H9 (cell line): ENCODE measurements around the gene TTC33. TPM values are rescaled to one million over a fixed set of nuclear protein-coding genes. Genes with fewer than 3 reads are reported as not detected.

Source experiments
- DNase-seq: peaks from one replicate; pipeline ENCODE4 v3.0.0-alpha.2; 2017
- H2AFZ ChIP-seq: one replicate; pipeline ENCODE4 v1.6.1; 2013; ENCODE audit warnings: mild to moderate bottlenecking, low read length, control low read depth, moderate library complexity
- H2AK5ac ChIP-seq: 2 replicates; pipeline ENCODE4 v1.6.1; 2013; ENCODE audit warnings: low read length, control low read depth, mixed read lengths; ENCODE audit not compliant: insufficient read length
- H2BK120ac ChIP-seq: one replicate; pipeline ENCODE4 v1.6.1; 2013; ENCODE audit warnings: low read depth, mild to moderate bottlenecking, low read length, control low read depth, inconsistent platforms; ENCODE audit not compliant: poor library complexity, severe bottlenecking
- H2BK12ac ChIP-seq: 2 replicates; pipeline ENCODE4 v1.6.1; 2013; ENCODE audit warnings: low read length, control low read depth, mixed read lengths, low read depth; ENCODE audit not compliant: insufficient read length
- H2BK15ac ChIP-seq: 2 replicates; pipeline ENCODE4 v1.6.1; 2013; ENCODE audit warnings: low read depth, low read length, control low read depth
- H2BK20ac ChIP-seq: one replicate; pipeline ENCODE4 v1.6.1; 2013; ENCODE audit warnings: low read depth, mild to moderate bottlenecking, low read length, control low read depth, inconsistent platforms; ENCODE audit not compliant: poor library complexity, severe bottlenecking
- H2BK5ac ChIP-seq: 2 replicates; pipeline ENCODE4 v1.6.1; 2013; ENCODE audit warnings: low read length, control low read depth, mixed read lengths; ENCODE audit not compliant: insufficient read length
- H3K14ac ChIP-seq: 2 replicates; pipeline ENCODE4 v1.6.1; 2013; ENCODE audit warnings: low read length, control low read depth; ENCODE audit not compliant: insufficient read depth
- H3K18ac ChIP-seq: 2 replicates; pipeline ENCODE4 v1.6.1; 2013; ENCODE audit warnings: low read depth, mild to moderate bottlenecking, mixed read lengths, low read length, control low read depth; ENCODE audit not compliant: insufficient read length
- H3K23ac ChIP-seq: 2 replicates; pipeline ENCODE4 v1.6.1; 2013; ENCODE audit warnings: low read length, control low read depth, mixed read lengths, low read depth; ENCODE audit not compliant: insufficient read length
- H3K23me2 ChIP-seq: 2 replicates; pipeline ENCODE4 v1.6.1; 2013; ENCODE audit warnings: low read depth, mild to moderate bottlenecking, mixed read lengths, low read length, control low read depth; ENCODE audit not compliant: insufficient read length, poor library complexity, severe bottlenecking
- H3K27ac ChIP-seq: 2 replicates; pipeline ENCODE4 v1.5.1; 2013; ENCODE audit warnings: low read length, control low read depth, mixed read lengths, low read depth; ENCODE audit not compliant: insufficient read length
- H3K27me3 ChIP-seq: 2 replicates; pipeline ENCODE4 v1.6.1; 2013; ENCODE audit warnings: low read length, control low read depth, inconsistent platforms; ENCODE audit not compliant: insufficient read depth
- H3K4ac ChIP-seq: 2 replicates; pipeline ENCODE4 v1.6.1; 2013; ENCODE audit warnings: low read depth, mild to moderate bottlenecking, control low read depth, inconsistent platforms, low read length, moderate library complexity
- H3K4me1 ChIP-seq: 2 replicates; pipeline ENCODE4 v1.6.1; 2013; ENCODE audit warnings: low read length, control low read depth, inconsistent platforms; ENCODE audit not compliant: insufficient read depth
- H3K4me2 ChIP-seq: 2 replicates; pipeline ENCODE4 v1.6.1; 2013; ENCODE audit warnings: low read length, control low read depth, mixed read lengths; ENCODE audit not compliant: insufficient read length, insufficient read depth
- H3K56ac ChIP-seq: 2 replicates; pipeline ENCODE4 v1.6.1; 2013; ENCODE audit warnings: low read depth, mild to moderate bottlenecking, mixed read lengths, low read length, control low read depth; ENCODE audit not compliant: insufficient read length
- H3K79me1 ChIP-seq: 2 replicates; pipeline ENCODE4 v1.6.1; 2013; ENCODE audit warnings: low read depth, mild to moderate bottlenecking, moderate library complexity, low read length, control low read depth, inconsistent platforms; ENCODE audit not compliant: insufficient read depth, poor library complexity, severe bottlenecking
- H3K79me2 ChIP-seq: 2 replicates; pipeline ENCODE4 v1.6.1; 2013; ENCODE audit warnings: low read length, control low read depth, inconsistent platforms; ENCODE audit not compliant: insufficient read depth
- H3K9ac ChIP-seq: 2 replicates; pipeline ENCODE4 v1.6.1; 2013; ENCODE audit warnings: low read length, control low read depth, mixed read lengths; ENCODE audit not compliant: insufficient read length; ENCODE audit errors: extremely low read depth
- H3K9me3 ChIP-seq: one replicate; pipeline ENCODE4 v1.6.1; 2013; ENCODE audit warnings: low read depth, low read length, inconsistent platforms; ENCODE audit not compliant: control insufficient read depth
- H3T11ph ChIP-seq: one replicate; pipeline ENCODE4 v1.6.1; 2013; ENCODE audit warnings: mild to moderate bottlenecking, low read length, control low read depth, inconsistent platforms
- H4K20me1 ChIP-seq: one replicate; pipeline ENCODE4 v1.6.1; 2013; ENCODE audit not compliant: control insufficient read depth, insufficient read length, insufficient read depth
- H4K5ac ChIP-seq: 2 replicates; pipeline ENCODE4 v1.6.1; 2013; ENCODE audit warnings: low read depth, mild to moderate bottlenecking, mixed read lengths, low read length, control low read depth; ENCODE audit not compliant: insufficient read length
- H4K8ac ChIP-seq: replicated peaks from 2 replicates; pipeline ENCODE4 v1.6.1; 2013; ENCODE audit warnings: low read length, control low read depth, mixed read lengths, low read depth; ENCODE audit not compliant: insufficient read length
- H4K91ac ChIP-seq: 2 replicates; pipeline ENCODE4 v1.6.1; 2013; ENCODE audit warnings: low read depth, mild to moderate bottlenecking, moderate library complexity, mixed read lengths, low read length, control low read depth; ENCODE audit not compliant: insufficient read length
- H3K27ac Mint-ChIP-seq, 3 experiments: 2 replicates in 2 of 3; 3 replicates in 1 of 3; pipeline ENCODE4 v1.8.0; 2020 to 2021; ENCODE audit warnings: mixed read lengths in 3 of 3, mild to moderate bottlenecking in 1 of 3, moderate library complexity in 1 of 3
- H3K27me3 Mint-ChIP-seq: 2 replicates; pipeline ENCODE4 v1.8.0; 2021; ENCODE audit warnings: low read depth, mild to moderate bottlenecking, moderate library complexity, mixed read lengths
- H3K36me3 Mint-ChIP-seq, 3 experiments: 2 replicates in 2 of 3; 3 replicates in 1 of 3; pipeline ENCODE4 v1.8.0; 2020 to 2021; ENCODE audit warnings: low read depth in 3 of 3, mixed read lengths in 3 of 3; ENCODE audit not compliant: insufficient read depth in 1 of 3
- H3K4me1 Mint-ChIP-seq, 2 experiments: 2 replicates each; pipeline ENCODE4 v1.8.0; 2020; ENCODE audit warnings: mixed read lengths in 2 of 2
- H3K4me3 Mint-ChIP-seq, 2 experiments: 2 replicates in 1 of 2; 3 replicates in 1 of 2; pipeline ENCODE4 v1.8.0; 2020 to 2021; ENCODE audit warnings: mild to moderate bottlenecking in 2 of 2, mixed read lengths in 2 of 2, moderate library complexity in 1 of 2
- H3K9me3 Mint-ChIP-seq, 2 experiments: 2 replicates in 1 of 2; 3 replicates in 1 of 2; pipeline ENCODE4 v1.8.0; 2020; ENCODE audit warnings: mild to moderate bottlenecking in 2 of 2, mixed read lengths in 2 of 2, moderate library complexity in 1 of 2
- CTCF ChIP-seq: fragments of 200-600 bp; sonication (generic); conservative IDR thresholded peaks from 3 replicates; pipeline ENCODE4 v1.8.0; 2021; ENCODE audit warnings: antibody characterized with exemption, mild to moderate bottlenecking
- WGBS: extraction: QIAGEN DNeasy Blood & Tissue Kit; methylation state at CpG from one replicate; pipeline ENCODE4 v1.1.7; 2013; ENCODE audit warnings: missing lambda C conversion rate, low lambda C conversion rate, mixed read lengths; ENCODE audit not compliant: insufficient read length; ENCODE audit errors: extremely low coverage; 5-methylcytosine and 5-hydroxymethylcytosine counted together
- total RNA-seq: library from RNA; stranded (reverse); gene quantifications from 2 replicates; pipeline ENCODE4 v1.2.1, GENCODE V29; 2021

Gene TTC33
- total RNA-seq, 1 experiment from 2014 or later = 7.3 TPM

DNA sequence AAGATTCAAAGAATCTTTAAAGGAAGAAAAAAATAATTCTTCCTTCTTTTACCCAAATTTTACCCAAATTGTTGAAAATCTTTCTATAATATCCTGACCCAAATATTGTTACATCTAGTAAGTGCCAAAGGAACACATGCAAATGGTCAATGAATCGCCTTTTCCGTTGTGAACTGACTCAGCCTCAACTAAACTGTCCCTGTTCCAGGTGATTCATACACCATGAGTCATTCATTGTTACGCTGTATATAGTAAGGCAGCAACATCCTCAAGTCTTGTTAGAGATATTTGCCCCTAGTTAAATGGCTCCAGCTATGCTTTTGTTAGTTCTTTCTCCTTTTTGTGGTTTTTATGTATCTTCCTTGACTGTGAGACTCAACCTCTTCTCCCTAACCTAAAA, 66.3 kb downstream of the TTC33 start:
- no peak overlapping the region for H2AFZ ChIP-seq
- no peaks in the 10 kb centered on the region for H3K9me3 ChIP-seq
- H3K27me3 Mint-ChIP-seq = peaks cover 2% of the 10 kb centered on the region; the same call in 1 of the 2 replicates
- no peak overlapping the region for H3K18ac ChIP-seq
- H2AK5ac ChIP-seq = no peak overlapping the region
- no peaks in the 10 kb centered on the region for H3K23me2 ChIP-seq
- H2BK120ac ChIP-seq = no peak overlapping the region
- no peak for DNase-seq
- no peaks in the 10 kb centered on the region for H3K79me1 ChIP-seq
- no peak overlapping the region for H3K9ac ChIP-seq
- WGBS = no CpG with 5 or more reads among the region's 3 CpGs
- H3K79me2 ChIP-seq = no peaks in the 10 kb centered on the region
- H4K8ac ChIP-seq = no peak overlapping the region
- H3K56ac ChIP-seq = no peak overlapping the region
- no peak overlapping the region for H4K5ac ChIP-seq
- no peak overlapping the region for H3K23ac ChIP-seq
- H3K14ac ChIP-seq = no peak overlapping the region
- no peak overlapping the region for H2BK12ac ChIP-seq
- H3K36me3 Mint-ChIP-seq = no peaks in the 10 kb centered on the region
- H3K27me3 ChIP-seq = no peaks in the 10 kb centered on the region
- H3K4me3 Mint-ChIP-seq = no peak overlapping the region
- peaks cover 0 to 2% of the 10 kb centered on the region in 2 experiments; a peak in 2 of 4 replicates for H3K4me1 Mint-ChIP-seq
- no peak overlapping the region for H2BK20ac ChIP-seq
- no peak overlapping the region for H3T11ph ChIP-seq
- no peaks in the 10 kb centered on the region for H4K20me1 ChIP-seq
- no peak overlapping the region for H2BK15ac ChIP-seq
- TF ChIP-seq CTCF = no peak
- H3K9me3 Mint-ChIP-seq = no peaks in the 10 kb centered on the region; a peak in 1 of 5 replicates
- no peak overlapping the region for H3K4ac ChIP-seq
- H3K4me2 ChIP-seq = no peak overlapping the region
- no peak overlapping the region for H4K91ac ChIP-seq
- H3K27ac Mint-ChIP-seq = no peak overlapping the region
- no peak overlapping the region for H3K27ac ChIP-seq
- no peak overlapping the region for H2BK5ac ChIP-seq
- H3K4me1 ChIP-seq = no peaks in the 10 kb centered on the region
